HG03520 (cell line): ENCODE data around the gene MAP4K4.

Source experiments
- ATAC-seq: cut with Tn5 transposase; IDR thresholded peaks from one replicate; pipeline ENCODE4 v1.9.1; 2021; ENCODE audit warnings: mild to moderate bottlenecking, moderate library complexity; ENCODE audit not compliant: unreplicated experiment

MAP4K4 gene

DNA sequence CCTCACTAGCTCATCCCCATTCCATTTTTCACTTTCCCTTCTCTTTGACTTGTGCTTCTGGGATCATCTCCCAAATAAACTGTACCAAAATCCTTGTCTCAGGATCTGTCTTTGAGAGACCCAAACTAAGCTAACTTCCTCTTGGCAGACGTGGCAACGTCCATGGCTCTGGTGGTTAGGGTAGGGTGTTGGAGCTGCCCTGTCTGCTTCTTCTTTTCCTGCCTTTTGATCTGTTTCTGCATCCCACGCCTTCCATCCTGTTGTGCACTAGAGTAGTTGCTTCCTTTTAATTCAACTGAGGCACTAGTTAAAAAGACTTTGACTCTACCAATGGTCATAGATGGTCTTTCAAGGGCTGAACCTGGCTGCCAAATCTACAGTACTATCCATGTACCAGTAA lies 5.5 kb upstream of the MAP4K4 start:
- no peak for ATAC-seq

DNA sequence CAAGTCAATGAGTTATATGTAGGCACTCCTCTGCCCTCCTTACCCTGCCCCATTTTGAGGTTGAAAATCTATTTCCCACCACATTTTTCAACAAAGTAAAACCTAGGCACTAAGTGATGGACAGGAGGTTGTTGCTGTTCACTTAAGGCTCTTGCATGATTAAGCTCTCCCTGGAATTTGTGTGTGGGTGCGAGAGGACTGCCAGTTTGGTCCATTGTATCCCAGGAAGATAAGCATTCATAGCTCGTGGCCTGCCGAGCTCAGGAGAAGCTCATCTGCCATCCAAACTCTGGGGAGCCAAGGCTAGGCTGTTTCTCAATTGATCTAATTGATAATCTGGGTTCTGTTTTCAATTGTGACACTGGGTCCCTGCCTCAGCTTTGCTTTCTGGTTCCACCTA lies 4.7 kb upstream of the MAP4K4 start:
- ATAC-seq, result no peak

DNA sequence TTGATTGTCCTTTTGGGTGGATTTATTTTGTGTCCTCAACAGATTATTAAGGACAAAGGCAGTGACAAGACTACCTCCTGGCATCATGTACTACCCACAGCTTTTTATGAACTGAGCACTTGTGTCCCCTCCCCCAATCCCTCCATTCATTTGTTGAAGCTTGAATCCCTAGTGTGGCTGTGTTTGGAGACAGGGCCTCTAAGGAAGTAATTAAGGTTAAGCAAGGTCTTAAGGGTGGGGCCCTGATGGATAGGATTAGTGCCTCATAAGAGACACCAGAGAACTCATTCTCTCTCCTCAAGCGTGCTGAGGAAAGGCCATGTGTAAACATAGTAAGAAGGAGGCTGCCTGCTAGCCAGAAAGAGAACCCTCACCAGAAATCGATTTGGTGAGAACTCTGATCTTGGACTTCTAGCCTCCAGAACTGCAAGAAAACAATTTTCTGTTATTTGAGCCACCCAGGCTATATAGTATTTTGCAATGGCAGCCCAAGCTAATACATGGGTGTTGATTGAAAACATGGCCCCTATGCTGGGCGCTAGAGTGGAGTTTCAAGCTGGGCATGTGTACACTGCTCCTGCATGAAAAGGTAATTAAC lies 3.4 kb upstream of the MAP4K4 start:
- ATAC-seq, result no peak

DNA sequence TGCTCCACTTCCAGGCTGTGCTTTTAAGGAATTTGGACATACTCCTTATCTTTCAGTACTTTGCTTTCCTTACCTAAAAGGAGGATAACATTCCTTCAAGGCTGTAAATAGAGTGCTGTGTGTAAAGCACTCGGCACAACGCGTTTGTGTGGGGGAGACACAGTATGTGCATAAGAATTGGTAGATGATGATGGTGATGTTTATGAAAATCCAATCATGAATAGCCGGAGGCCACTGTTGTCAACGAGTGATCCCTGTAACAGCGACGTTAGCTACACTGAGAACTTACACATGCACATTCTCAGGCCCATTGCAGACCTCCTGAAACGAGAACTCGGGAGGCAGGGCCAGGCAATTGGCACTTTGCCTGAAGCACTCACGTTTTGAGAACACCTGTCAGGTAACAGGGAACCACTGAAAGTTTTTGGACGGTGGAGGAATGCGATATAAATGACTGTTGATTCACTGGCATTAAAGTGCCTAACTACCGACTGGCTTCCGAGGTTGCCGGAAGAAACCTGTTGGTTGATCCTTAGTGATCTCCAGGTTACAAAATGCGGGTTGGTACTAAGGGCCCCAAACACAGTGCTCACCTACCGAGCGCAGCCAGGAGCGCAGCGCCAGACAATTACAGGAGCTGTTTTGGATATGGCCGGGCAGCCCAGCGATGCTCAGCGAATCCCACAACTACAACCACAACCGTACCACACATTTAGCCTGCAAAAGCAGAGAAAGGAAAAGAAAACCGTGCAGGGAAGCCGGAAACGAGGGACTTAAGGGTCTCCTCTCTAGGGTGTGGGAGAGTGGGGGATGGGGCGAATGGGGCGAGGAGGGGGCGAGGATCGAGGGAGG lies 1.0 kb upstream of the MAP4K4 start:
- ATAC-seq, result no peak

DNA sequence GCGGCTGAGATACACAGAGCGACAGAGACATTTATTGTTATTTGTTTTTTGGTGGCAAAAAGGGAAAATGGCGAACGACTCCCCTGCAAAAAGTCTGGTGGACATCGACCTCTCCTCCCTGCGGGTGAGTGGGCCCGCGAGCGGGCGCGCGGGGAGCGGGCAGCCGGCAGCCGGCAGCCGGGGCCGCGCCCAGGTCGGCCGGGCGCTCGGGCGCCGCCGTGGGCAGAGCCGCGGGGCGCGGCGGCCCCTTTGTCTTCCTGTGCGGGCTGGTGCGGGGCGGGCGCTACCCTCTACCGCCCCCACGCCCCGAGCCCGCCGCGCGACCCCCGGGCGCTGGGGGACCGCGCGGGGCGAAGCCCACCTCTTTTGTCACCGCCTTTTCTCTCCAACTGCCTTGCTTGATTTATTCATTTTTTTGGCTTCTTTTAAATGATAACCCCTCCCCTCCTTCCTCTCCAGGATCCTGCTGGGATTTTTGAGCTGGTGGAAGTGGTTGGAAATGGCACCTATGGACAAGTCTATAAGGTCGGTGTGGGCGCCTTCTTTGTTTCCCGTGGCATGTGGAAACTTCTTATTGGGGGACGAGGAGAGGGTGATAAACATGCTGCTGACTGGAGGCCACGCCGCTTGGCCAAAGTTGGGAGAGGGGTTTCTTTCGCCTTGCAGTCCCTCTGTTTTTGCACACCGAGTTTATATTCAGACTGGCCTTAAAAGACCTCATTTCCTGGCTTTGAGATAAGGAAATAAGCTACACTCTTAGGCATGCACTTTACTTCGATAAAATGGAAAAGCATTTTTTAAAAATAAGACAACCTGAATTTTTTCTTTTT lies 722 bp downstream of the MAP4K4 start:
- ATAC-seq, result peak; percentile 14

DNA sequence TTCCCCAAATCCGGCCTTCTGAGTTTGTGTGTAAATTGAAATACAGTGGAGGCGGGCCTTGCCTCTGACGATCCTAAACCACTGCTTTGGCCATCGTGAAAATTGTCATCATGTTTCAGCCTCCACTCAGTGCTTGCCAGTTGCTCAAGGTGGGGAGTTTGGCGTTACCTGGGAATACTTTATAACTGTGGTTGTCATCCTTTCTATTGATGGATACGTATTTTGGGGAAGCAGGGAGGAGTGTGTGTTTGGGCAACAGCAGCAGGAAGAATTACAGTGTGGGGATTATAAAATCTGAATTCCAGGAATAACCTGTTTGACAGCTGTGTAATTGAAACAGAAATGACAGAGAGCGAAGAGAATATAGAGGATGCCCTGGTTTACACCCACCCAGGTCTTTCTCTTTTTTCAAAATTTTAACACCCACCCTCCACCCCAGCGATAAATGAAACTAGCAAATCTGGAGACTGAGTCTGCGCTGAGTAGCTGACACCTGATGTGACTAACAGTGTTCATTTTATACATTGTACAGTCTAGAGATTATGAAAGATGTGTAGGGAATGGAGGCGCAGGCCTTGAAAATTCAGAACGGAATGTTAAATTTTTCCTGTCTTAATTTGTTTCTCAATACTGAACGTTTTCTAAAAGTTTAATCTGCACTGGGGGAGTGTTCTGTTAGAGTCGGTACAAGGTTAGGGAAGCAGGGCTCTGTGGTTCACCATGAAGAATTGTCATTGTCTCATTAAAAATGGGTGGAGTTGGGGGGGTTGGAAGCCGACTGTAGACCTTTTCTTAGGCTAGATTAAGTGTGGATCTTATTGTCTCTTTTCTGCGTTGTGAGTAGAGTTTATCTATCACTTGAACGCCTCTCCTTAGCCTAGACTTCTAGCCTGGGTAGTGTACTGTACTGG lies 1.6 kb downstream of the MAP4K4 start:
- ATAC-seq, result no peak

DNA sequence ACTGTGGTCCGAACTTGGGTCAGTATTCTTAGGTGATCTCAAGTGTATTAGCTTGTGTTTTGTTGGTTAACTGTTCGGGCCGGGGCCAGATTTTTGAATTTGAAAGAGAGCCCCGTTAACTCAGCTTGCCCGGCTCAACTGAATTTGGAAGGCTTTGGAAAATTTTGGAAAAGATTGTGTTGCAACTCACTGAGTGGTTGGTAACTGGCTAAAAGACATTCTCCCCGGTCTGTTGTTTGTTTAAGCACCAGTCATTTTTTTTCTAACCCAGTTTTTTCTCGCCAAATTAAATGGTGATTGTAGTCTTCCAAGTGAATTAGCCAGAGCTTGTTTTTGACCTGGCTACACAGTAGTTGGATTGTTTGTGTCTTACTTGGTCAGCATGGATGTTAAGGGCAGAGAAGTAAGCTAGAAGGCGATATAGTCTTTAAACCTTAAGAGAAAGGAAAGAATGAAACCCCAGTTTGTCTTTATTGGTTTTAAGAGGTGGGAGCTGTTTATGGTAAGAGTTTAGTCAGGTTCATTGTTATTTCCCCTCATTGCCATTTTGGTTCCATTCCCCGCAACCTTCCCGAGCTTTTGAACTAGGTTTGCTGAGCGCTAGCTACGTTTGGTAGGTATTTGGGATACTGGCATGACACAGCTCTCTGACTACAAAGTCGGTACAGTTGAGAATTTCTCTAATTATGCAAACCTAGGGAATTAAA lies 2.4 kb downstream of the MAP4K4 start:
- no peak for ATAC-seq

DNA sequence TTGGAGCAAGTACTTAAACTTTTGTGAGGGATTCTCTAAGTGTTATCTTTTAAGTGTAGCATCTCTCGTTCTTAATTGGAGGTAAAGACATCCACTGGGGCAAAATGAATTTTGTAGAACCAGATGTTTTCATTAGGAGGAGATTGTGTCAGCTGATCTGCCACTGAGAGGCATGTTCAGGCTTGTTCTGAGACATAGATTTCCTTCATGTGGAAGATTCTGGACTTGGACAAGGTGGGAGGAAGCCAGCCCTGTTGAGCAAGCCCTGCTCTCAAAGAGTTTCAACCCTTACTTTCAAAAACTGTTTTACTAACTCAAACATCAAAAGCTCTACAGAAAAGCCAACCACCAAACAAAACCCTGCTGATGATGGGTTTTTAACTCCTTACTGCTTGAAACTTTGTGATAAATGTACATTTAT lies 6.5 kb downstream of the MAP4K4 start:
- no peak for ATAC-seq

DNA sequence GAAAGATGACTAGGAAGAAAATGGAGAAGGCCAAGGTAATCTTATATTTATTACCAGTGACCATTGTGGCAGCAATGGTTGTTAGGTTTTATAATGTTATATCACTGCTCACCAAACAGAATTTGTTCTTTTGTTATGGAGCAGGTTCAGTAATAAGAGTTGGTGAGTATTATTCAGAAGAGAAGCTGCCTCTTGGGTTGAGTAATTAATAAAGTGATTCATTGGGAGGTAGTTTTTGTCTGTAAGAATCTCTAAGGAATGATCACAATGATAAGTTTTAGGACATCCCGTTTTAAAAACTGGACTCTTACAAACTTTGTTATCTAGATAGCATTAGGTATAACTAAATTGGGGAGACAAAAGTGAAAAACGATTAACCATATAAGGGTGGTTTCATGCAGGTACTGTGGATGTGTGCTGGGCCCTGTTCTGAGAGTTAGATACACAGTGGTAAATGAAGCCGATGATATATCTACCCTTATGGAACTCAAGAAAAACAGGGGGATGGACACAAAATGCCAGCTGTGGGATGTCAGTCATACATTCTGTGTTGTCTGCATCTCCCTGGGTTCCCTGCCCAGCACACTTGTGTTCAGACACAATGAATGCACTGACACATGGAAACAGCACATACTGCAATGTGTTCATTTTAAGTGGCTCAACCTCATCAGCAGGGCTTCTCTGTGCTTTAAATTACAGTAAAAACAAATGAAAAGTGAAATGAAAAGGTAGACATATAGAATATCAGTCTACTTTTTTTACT lies 7.5 kb downstream of the MAP4K4 start:
- ATAC-seq, result no peak

DNA sequence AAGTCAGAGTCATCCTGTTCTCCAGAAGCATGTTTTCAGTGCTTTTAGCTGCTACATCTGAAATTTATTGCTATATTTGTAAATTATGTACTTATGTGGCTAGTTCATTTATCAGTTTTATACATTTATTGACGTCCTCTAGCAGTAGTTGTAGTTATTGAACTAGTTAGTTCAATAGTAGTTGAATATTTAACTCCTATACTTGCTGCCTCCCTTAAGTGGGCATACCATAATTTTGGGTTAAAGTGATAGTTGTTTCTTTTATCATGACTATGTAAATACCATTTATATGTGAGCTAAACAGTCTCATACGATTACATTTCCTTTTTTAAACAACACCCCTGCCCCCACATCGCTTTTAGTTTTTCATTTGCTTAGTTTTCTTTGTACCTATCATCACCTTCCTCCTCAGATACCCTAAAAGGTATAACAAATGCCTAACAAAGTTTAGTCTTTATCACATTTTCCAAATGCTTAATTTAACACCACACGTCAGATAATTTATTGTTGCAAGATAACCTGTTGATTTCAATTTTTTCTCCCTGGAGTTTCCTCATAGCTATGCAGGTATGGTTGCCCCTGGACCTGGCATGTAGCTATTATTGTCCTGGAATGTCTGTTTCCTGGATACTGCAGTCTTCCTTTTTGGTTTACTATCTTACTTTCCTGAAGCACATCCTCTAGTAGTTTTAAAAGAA lies 8.8 kb downstream of the MAP4K4 start:
- no peak for ATAC-seq

DNA sequence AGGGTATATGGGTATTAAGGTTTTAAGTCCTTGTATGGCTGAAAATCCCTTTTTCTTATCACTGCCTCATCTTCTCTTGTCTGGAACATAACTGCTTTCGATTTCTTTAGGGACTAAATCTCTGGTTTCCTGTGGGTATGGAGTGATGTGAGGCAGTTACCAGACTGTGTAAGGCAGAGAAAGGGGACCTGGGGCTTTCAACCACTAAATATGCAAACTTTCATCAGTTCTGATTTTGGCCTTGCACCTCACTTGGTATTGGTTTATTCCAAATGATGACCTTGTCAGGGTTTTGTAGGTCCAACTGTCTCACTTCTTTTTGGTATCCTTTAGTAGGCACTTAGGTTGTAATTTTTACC lies 9.3 kb downstream of the MAP4K4 start:
- ATAC-seq, result no peak

DNA sequence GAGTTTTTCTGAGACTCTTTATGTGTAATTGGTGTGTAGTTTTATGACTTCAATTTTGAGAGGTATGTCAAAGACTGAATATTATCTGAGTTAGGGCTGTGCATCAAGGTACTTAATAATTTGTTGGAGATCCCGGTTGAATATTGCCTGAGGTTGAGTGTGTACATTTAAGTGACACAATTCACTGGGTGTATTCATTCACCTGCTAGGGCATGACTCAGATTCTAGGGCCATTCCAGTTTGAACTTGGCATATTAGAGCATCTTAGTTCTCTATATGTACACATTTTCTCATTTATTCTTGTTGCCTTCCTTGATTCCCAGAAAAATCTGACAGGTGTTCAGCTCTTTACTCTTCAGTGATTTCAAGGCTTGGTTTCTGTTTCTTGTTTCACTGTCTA lies 12.5 kb downstream of the MAP4K4 start:
- no peak for ATAC-seq

DNA sequence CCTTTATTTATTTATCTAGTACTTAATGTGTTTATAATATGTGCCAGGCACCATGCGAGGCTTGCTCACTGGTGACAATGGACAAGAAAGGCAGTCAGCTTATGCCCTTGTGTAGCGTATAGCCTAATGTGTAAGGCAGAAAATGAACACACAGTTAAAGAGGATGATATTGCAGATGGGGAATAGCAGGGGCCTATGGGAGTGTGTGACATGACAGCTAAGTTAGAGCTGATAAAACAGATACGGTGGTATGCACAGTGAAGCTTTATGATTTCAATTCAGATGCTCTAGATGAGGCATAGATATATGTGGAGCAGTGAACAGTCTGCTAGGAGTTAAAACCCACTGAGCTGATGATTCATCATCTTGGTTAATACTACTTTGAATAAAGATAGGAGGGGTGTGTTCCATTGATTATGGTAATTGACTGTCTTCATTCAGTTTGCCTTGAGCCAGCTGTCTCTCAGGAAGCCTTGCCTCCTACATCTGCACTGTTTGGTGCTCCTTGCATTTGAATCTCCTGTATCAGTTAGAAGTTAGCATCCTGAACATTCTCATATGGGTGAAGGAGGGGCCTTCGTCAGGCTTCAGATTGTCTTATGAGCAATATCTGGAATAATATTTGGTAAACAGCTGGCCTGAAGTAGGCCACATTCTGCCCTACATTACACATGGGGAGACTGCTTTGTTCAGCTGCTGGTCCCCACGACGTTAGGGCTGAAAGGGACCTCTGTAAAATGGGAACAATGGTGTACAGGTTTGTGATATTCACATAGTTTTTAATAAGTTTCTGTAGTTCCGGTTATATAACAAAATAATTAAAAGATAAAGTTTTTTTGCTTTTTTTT lies 13.2 kb downstream of the MAP4K4 start:
- no peak for ATAC-seq

DNA sequence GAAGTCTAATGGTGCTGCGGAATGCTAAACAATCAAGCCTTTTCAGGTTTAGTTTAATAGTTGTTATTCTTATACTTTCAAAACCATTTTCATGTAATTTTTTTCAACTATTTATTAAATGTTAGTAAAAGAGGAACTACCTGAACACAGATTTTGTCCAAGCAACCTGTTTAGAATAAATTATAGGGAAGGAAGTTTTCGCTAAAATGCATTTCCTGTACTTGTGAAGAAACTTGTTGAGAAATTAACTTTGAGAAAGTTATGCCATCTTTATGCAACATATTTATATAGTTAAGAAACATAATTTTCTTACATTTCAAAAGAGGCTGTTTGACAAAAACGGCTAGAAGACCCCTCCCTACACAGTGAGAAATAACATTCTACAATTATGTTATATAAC lies 16.6 kb downstream of the MAP4K4 start:
- ATAC-seq, result no peak

DNA sequence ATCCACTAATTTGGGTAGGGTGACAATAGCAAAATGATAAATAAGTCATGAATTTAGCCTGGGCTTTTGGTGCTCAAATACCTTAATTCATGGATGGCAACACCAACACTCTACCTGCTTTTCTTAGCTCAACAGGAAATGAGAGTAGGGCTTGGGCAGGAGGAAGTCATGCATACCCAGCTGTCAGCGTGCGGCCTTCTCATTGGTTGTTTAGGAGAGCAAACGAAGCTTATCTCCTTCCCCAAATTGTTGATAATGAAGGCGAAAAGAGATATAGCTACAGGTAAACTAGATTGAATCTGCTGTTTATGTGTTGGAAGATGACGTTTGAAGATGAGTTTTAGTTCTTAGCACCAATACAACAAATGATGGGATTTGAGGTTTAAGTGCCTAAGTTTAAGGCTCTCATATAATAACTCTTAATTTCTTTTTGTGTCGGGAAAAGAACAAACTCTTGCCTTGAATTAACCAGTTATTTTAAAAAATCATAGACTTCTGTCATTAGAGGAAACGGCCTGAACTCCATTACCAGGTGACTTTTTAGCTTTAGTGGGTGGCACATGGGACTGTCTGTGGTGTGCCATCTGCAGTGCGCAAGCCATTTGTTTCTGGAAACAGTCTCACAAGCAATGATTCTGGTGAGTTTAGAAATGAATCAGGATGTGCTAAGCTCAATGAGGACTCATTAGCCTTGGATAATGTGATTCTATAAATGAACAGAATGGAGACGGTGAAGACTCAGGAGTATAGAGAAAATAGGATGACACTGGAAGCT lies 19.8 kb downstream of the MAP4K4 start:
- peak; percentile 56 for ATAC-seq

DNA sequence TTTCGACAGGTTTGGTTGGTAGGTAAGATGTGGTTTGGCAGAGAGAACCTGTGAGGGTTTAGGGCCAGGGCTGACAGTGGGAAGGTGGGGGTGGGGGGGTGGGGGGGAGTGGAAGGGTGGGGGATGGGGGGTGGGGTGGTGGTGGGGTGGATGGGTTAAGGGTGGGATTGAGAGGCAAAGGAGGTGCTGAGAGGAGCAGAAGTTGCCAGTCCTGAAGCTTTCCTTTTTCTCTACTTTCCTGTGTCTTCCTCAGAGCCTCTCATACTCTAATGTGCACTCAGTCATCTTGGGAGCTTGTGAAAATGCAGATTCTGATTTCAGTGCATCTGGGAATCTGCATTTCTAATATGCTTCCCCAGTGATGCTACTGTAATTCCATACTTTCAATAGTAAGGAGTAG lies 21.0 kb downstream of the MAP4K4 start:
- ATAC-seq, result no peak

DNA sequence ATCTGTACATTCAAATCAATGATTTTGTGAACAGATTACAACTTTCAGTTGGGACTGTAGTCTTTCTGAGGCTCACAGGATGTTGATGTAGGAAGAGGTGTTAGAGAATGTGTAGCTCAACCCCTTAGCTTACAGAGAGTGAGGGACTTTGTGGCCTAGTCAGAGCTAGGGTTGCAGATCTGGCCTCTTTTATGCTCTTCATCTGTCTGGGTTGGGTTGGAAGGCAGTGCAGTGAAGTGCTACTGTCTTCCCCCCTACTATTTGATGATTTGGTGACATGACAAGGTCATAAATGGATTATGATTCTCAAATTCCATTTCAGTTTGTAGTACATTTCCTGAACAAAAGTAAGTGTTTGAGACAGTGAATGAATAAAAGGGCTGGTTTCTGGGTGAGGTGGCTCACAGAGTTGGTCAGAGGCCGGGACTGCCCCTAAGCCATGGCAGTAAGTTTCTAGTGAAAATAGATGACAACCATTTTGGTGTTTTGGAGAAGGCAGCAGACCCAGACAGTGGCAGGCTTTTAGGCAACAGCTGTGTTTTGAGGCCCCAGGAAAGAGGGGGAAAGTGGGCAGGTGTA lies 21.6 kb downstream of the MAP4K4 start:
- no peak for ATAC-seq
